ENCODE measurements around the gene RNFT2.
"Not testable (repeated sequence)": the region's sequence is repeated elsewhere in the genome, so short reads cannot be mapped to it uniquely, and the experiment has no call there.

RNFT2 gene

DNA sequence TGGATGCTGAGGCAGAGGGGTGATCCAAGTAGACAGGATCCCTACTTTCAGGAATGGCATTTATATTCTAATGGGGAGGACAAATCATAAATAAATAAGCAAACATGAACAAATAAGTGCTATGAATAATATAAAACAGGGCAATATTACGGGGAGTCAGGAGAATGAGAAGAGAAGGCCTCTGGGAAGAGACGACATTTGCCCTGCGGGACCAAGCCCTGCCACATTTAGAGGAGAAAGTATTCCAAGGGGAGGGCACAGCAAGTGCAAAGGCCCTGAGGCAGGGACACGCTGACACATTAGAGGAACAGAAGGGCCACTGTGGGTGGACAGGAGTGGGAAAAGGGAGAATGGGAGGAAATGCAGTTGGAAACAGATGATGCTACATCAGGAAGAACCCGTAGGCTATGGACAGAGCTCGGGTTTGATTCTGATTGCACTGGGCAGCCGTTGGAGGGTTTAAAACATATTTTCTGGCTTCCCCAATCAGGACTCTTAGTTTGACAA, 1.3 kb downstream of the RNFT2 start:
- in situ Hi-C loops (cut with MboI; ENCODE audit: low sequenced_read_pairs): no loop called here

DNA sequence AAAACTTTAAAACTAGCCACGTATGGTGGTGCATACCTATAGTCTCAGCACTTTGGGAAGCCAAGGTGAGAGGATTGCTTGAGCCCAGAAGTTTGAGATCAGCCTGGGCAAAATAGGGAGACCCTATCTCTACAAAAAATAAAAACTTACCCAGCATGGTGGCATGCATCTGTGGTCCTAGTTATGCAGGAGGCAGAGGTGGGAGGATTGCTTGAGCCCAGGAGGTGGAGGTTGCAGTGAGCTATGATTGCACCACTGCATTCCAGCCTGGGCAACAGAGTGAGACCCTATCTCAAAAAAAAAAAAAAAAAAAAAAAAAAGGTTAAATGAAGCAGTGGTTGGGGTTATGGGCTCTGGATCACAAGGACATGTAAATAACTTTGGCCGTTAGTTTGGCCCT, 4.7 kb downstream of the RNFT2 start:
- in situ Hi-C loops (cut with MboI; ENCODE audit: low sequenced_read_pairs): not testable (repeated sequence)

DNA sequence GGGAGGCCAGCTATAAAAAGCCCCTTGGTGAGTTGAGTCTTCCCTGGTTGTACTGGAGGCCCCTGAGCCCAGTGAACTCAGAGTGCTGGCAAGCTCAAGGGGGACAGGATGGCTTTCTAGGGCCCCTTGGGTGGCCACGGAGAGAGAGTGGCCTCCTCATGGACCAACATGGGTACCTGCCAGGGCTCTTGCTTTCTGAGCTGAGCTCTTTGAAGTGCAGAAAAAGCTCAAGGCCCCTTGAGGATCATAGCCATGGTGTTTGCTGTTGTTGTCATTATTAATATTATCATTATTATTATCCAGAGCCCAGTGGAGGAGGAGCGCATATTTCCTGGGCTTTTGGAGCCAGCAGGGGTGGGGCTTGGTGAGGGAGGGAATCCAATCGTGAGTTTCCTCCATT, 6.7 kb downstream of the RNFT2 start:
- in situ Hi-C loops (cut with MboI; ENCODE audit: low sequenced_read_pairs): no loop called here

DNA sequence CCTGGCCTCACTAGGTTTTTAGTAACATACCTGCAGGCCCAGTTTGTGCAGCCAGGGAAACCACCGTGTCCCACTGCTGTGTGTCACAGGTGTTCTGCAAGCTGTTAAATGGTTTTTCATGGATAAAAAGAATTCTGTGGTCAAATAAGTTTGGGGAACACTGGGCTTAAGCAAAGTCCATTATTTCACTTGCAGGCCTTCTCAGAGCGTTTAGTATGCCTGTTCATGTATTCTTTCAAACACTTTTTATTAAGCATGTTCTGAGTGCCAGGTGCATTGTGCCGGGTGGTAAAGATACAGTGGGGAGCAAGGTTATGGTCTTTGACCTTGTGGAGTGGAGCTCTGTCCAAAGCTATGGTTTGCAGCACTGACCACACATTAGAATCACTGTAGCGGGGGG, 7.4 kb downstream of the RNFT2 start:
- in situ Hi-C loops (cut with MboI; ENCODE audit: low sequenced_read_pairs): no loop called here

DNA sequence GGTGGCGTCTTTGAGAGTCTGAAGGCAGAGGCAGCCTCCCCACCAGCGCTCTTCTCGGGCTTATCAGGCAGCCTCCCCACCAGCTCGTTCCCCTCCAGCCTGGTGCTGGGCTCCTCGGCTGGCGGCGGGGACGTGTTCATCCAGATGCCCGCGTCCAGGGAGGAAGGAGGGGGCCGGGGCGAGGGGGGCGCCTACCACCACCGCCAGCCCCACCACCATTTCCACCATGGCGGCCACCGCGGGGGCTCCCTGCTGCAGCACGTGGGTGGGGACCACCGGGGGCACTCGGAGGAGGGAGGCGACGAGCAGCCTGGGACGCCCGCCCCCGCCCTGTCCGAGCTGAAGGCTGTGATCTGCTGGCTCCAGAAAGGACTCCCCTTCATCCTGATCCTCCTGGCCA, 11.8 kb downstream of the RNFT2 start:
- in situ Hi-C loops (cut with MboI; ENCODE audit: low sequenced_read_pairs): no loop called here

DNA sequence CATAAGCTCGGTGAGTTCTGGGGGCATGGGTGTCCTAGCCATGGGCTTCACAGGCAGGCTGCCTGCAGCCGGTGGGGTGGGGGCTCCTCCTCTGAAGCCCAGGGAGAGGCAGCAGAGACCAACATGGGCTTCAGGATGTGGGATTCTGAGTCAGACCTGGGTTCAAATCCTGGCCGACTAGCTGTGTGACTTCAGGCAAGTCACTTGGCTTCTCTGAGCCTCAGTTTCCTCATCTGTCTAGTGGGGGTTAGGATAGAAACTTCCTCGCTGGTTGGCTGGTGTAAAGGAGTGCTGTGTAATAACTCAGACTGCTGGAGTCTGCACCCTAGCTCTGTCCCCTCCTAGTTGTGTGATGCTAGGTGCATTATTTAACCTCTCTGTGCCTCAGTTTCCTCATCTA, 12.2 kb downstream of the RNFT2 start:
- in situ Hi-C loops (cut with MboI; ENCODE audit: low sequenced_read_pairs): no loop called here

DNA sequence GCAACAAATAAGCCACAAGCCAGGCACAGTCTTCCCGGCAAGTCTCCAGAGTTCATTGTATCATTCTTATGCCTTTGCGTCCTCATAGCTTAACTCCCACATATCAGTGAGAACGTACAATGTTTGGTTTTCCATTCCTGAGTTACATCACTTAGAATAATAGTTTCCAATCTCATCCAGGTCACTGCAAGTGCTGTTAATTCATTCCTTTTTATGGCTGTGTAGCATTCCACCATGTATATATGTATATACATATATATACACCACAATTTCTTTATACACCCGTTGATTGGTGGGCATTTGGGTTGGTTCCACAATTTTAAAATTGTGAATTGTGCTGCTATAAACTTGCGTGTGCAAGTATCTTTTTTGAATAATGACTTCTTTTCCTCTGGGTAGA, 16.0 kb downstream of the RNFT2 start:
- in situ Hi-C loops (cut with MboI; ENCODE audit: low sequenced_read_pairs): not testable (repeated sequence)

DNA sequence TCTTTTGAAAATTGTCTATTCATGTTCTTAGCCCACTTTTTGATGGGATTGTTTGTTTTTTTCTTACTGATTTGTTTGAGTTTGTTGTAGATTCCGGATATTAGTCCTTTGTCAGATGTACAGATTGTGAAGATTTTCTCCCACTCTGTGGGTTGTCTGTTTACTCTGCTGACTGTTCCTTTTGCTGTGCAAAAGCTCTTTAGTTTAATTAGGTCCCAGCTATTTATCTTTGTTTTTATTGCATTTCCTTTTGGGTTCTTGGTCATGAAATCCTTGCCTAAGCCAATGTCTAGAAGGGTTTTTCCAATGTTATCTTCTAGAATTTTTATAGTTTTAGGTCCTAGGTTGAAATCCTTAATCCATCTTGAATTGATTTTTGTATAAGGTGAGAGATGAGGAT, 16.7 kb downstream of the RNFT2 start:
- in situ Hi-C loops (cut with MboI; ENCODE audit: low sequenced_read_pairs): not testable (repeated sequence)

DNA sequence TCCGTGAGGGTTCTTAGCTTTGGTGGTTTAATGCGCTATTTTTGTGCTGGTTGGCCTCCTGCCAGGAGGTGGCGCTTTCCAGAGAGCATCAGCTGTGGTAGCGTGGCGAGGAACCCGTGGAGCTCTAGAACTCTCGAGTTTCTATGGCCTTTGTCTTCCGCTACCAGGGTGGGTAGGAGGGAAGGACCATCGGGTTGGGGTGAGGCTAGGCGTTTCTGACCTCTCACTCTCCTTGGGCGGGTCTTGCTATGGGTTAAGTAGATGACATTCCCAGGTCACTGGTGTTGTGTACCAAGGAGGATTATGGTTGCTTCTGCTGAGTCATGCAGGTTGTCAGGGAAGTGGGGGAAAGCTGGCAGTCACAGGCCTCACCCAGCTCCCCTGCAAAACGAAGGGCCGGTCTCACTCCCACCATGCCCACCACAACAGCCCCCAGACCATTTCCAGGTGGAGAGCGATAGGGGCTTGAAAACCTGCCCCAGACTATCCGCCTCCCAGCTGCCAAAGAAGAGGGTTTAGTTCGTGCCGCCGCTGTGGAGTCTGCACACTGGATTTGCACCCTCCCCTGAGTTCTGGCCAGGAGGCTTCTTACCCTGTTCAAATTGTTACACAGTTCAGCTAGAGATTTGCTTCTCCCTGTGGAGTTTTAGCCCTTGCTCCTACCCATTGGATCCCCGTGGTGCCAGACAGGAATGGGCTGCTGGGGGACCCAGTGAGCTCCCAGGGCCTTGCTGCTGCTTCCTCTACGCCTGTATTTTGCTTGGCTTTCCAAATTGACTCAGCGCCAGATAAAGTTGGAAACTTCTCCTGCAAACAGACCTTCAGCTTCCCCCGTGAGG, 21.9 kb downstream of the RNFT2 start:
- in situ Hi-C loops (cut with MboI; ENCODE audit: low sequenced_read_pairs): no loop called here

DNA sequence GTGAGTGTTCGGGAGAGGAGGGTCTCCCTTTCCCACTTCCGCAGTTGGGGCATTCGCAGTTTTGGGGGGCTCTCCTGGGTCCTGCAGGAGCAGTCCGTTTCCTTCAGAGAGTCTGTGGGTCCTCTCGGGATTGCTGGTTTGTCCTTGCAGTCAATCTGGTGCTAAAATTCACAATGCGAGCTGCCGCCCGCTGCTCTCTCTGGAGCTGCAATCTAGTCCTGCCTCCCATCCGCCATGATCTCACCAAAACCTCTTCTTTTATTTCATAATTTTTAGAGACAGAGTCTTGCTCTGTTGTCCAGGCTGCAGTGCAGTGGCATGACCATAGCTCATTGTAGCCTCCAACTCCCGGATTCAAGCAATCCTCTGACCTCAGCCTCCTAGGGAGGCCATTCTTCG, 22.5 kb downstream of the RNFT2 start:
- in situ Hi-C loops (cut with MboI; ENCODE audit: low sequenced_read_pairs): no loop called here

DNA sequence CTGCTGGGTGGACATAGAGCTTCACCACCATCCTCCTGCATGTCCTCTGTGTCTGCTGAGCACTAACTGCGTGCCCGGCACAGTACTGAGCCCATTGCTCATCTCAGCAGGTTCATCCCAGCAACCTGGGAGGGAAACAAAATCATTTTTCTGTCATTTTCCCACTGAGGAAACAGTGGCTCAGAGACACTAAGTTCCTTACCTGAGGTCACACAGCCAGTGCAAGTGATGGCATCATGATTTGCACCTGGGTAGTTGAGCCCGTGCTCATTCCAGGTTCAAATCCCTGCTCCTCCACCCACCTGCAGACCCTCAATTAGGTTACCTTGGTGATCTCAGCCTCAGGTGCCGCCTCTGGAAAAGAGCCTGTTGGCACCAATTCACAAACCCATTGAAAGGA, 23.4 kb downstream of the RNFT2 start:
- in situ Hi-C loops (cut with MboI; ENCODE audit: low sequenced_read_pairs): no loop called here

DNA sequence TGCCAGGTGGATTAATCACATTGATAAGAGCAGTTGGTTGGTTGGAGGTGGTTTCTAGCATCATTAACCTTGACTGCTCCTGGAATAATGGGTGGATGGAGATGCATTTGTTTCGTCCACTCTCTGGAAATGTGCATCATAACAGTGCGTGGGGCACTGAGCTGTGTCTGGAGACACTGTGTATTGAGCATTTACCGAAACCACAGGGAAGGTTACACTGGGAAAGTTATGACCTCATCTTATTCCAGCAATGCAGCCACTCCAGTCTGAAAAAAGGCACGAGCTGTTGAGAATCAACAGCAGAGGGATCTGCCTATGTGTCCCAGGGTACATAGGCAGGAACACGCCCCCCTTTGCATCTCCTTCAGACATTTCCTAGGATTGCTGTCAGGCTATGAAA, 27.2 kb downstream of the RNFT2 start:
- in situ Hi-C loops (cut with MboI; ENCODE audit: low sequenced_read_pairs): no loop called here

DNA sequence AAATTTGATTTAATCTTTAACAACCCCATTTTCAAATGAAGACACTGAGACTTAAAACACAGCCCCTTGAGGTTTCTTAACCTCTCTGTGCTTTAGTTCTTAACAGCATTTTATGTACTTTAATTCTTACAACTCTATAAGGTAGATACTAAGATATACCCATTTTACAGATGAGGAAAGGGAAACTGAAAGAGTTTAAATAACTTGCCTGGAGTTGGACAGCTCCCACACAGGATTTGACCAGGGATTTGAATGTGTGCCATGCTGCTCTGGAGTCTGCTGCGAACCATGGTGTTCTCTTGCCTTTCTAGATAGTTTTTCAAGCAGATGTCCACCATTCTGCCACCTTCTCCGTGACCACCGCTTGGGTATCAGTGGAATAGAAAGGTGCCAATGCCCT, 28.2 kb downstream of the RNFT2 start:
- in situ Hi-C loops (cut with MboI; ENCODE audit: low sequenced_read_pairs): no loop called here

DNA sequence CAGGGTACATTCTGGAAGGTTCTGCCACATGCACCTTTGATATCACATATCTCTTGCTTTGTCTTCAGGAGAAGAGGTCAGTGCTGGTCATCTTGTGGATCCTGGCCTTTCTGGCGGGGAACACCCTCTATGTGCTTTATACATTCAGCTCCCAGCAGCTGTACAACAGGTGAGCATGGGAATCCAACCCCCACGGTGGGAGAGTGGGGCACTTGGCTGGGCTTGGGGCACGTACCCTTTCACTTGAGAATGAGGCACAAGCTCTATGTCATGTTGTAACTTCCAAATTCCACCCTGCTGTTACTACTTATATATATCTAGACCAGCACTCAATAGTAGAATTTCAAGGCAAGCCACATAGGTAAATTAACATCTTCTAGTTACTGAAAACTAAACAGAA, 28.6 kb downstream of the RNFT2 start:
- in situ Hi-C loops (cut with MboI; ENCODE audit: low sequenced_read_pairs): no loop called here

DNA sequence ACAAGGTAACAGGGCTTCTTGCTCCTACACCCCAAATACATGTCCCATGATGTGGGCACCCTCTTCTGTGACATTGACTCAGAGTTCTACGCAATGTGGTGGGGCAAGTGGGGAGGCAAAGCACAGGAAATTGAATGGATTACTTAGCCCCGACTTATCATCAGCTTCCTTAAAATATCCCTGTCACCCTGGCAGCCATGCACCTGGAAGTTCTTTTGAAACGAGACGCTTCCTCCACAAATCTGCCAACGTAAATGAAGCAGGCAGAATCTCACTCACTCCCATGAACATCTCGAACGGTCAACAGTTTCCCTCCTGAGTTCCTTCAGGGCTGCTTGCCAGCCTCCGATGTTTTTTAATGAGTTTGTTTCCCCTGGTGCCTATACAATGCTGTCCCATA, 33.5 kb downstream of the RNFT2 start:
- in situ Hi-C loops (cut with MboI; ENCODE audit: low sequenced_read_pairs): no loop called here

DNA sequence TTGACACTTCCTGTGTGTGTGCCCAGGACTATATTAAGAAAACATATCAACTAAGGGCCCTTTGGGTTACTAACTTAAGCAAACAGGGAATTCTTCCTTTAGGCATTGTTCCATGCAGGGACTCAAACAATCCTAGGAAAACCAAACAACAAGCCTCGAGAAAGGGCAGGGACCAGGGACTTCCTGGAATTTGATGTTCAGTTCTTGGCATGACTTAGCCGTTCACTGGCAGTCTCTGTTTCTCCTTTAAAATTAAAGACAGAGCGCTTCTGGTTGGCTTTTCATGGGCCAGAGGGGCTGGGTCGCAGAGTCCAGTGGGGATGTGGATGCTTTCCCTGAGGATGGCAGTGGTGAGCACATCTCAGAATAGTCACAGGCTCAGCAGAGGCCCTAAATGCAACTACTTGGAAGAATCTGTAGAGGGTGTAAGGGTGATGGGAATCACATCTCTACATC, 35.2 kb downstream of the RNFT2 start:
- in situ Hi-C loops (cut with MboI; ENCODE audit: low sequenced_read_pairs): no loop called here

DNA sequence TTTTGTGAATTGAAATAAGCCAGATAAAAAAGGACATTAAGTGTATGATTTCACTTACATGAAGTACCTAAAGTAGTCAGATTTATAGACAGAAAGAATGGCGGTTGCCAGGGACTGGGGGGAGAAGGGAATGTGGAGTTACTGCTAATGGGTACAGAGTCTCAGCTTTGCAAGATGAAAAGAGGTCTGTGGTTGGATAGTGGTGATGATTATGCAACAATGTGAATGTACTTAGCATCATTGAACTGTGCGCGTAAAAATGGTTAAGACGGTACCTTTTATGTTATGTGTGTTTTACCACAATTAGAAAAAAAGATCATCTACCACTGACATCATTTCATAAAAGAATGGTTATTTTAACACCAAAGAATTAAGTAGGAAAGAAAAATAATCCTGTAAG, 35.9 kb downstream of the RNFT2 start:
- in situ Hi-C loops (cut with MboI; ENCODE audit: low sequenced_read_pairs): no loop called here

DNA sequence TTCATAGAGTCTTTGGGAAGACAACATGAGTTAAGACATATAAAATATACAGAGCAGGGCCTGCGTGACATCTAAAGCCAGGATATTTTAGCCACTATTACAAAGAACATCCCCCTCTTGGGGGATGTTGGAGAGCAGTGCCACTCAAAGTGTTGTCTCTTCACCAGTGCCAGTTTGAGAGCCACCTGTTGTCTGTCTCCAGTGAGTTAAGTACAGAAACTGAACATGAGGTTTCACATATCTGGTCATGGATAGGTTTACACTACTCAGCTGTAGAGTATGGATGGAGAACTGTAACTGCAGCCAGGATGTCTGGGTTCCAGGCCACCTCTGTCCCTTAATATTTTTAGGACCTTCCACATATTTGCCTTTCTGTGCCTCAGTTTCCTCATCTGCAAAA, 39.1 kb downstream of the RNFT2 start:
- in situ Hi-C loops (cut with MboI; ENCODE audit: low sequenced_read_pairs): no loop called here

DNA sequence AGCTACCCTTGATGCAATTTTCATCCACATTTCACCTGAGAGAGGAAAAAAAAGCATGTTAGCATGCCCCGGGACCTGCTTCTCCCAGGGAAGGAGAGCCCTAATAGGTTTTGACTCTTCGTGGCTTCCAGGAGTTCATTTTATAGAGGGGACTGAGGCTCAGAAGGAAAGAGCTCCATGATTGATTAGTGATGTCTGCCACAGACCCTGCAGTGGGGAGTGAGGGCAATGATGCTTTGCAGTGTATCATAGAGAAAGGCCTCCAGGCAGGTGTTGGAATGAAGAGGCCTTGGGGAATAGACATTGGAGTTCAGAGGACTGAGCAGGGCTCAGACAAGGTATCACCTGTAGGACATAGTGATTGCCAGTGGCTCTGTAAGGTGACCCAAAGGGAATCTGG, 41.5 kb downstream of the RNFT2 start:
- in situ Hi-C loops (cut with MboI; ENCODE audit: low sequenced_read_pairs): no loop called here

DNA sequence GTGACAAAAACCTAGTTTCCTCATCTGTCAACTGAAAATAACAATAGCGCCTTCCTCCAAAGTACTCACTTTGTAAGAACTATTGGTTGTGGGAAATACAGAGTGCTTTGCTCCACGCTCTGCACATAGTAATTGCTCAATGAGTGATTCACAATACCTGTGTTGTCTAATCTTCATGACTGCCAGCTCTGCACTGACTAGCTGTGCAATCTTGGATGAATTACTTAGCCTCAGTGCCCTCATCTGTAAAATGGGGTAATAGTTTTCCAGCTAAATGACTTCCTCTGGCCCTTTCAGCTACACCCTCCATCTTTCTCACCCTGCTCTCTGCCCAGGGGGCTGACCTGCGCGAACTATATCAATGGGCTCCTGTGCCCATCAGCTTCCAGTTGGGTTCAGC, 42.8 kb downstream of the RNFT2 start:
- in situ Hi-C loops (cut with MboI; ENCODE audit: low sequenced_read_pairs): no loop called here

DNA sequence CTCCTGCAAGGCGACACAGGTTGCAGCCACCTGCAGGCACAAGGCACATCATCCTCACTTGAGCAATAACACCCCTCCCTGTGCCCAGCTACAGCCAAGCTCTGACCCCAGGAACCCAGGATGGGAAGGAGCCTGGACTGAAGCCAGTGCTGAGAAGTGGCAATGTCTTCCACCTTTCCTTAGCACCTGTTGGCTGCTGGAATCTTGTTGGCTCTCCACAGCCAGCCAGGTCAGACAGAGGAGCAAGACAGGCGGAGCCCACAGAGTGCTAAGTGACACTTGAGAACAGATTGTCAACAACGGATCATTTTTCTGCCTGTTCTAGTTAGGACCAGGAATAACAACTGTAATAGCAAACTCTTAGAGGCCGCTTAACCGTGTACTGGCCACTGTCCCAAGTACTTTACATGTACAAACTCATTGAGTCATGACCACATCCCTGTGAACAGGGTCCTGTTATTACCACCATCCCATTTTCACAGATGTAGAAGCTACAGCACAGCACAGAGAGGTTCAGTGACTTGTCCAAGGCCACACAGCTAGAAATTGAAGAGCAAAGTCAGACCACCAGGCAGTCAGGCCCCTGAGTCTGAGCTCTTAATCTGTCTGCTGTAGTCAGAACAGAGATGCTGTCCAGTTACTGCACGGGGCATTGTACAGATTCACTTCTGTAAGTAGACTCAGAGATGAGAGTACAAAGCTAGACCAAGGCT, 45.6 kb downstream of the RNFT2 start:
- in situ Hi-C loops (cut with MboI; ENCODE audit: low sequenced_read_pairs): no loop called here

DNA sequence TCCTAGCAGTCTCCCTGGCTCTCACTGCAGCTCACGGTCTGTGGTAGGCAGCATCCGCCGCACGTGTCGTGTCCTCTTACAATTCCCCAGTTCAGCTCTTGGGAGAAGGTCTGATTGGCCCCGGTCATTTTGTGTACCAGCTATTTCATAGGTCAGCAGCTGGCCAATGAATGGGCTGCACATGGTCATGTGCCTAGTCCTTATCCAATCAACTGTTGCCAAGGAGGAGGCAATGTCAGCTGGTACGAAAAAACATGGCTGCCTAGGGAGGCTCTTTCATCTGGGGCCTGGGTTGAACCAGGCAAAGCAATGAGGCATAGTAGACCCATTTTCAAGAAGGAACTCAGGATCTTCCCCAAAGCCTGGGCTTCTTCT, 46.1 kb downstream of the RNFT2 start:
- in situ Hi-C loops (cut with MboI; ENCODE audit: low sequenced_read_pairs): no loop called here

Data from hTERT RPE-1 (cell line).